Measurements from ENCODE around the gene DHRS1.

GRCh38 chr14:24271134-24271833, 28.3 kb downstream of the DHRS1 start, which contains the start of gene RABGGTA:
- peak; percentile 60 to 82 for TF ChIP-seq CTCF (conservative IDR thresholded peaks at IDR 0.05; ENCODE audit: low read depth in 2 of 2)
- no peak for TF ChIP-seq JUNB (IDR thresholded peaks at IDR 0.05; ENCODE audit: unreplicated experiment)
- no peak for TF ChIP-seq EZH2phosphoT487 (IDR thresholded peaks at IDR 0.05; ENCODE audit: unreplicated experiment)
- TF ChIP-seq EZH2 (IDR thresholded peaks at IDR 0.05; ENCODE audit: low read depth, unreplicated experiment) = no peak
- TF ChIP-seq POLR2AphosphoS5 (IDR thresholded peaks at IDR 0.05; ENCODE audit: low read depth) = peak; percentile 90
- peak; percentile 82 for TF ChIP-seq CREB1 (CRISPR knock-in tag; IDR thresholded peaks at IDR 0.05; ENCODE audit: low read depth)
- TF ChIP-seq REST (IDR thresholded peaks at IDR 0.05; ENCODE audit: unreplicated experiment) = no peak

Data from GM23338 (cell line).